Neural progenitor cell (in vitro differentiated cells): ENCODE measurements around the gene ROR2. TPM values are rescaled to one million over a fixed set of nuclear protein-coding genes. Genes with fewer than 3 reads are reported as not detected.

Experiments used
- DNase-seq: peaks from one replicate; pipeline ENCODE4 v3.0.0-alpha.2; 2016; ENCODE audit warnings: low spot score
- H2AFZ ChIP-seq: fragments of 200-600 bp; sonication (generic); replicated peaks from 2 replicates; pipeline ENCODE4 v1.6.1; 2016; ENCODE audit warnings: antibody characterized with exemption
- H3F3A ChIP-seq: fragments of 200-600 bp; sonication (generic); 2 replicates; pipeline ENCODE4 v1.6.1; 2016; ENCODE audit warnings: antibody characterized with exemption, low read depth
- H3K27ac ChIP-seq: fragments of 200-600 bp; sonication (generic); 2 replicates; pipeline ENCODE4 v1.5.1; 2016; ENCODE audit warnings: mild to moderate bottlenecking
- H3K27me3 ChIP-seq: fragments of 200-600 bp; sonication (generic); 2 replicates; pipeline ENCODE4 v1.6.1; 2016; ENCODE audit warnings: mild to moderate bottlenecking, moderate library complexity
- H3K36me3 ChIP-seq: fragments of 200-600 bp; sonication (generic); 2 replicates; pipeline ENCODE4 v1.5.1; 2016
- H3K4me1 ChIP-seq: fragments of 200-600 bp; sonication (generic); 2 replicates; pipeline ENCODE4 v1.6.1; 2016; ENCODE audit warnings: mixed run types
- H3K4me2 ChIP-seq: fragments of 200-600 bp; sonication (generic); 2 replicates; pipeline ENCODE4 v1.6.1; 2016
- H3K4me3 ChIP-seq: fragments of 200-600 bp; sonication (generic); 2 replicates; pipeline ENCODE4 v1.5.1; 2016
- H3K79me2 ChIP-seq: fragments of 200-600 bp; sonication (generic); 2 replicates; pipeline ENCODE4 v1.6.1; 2016; ENCODE audit warnings: low read depth
- H3K9ac ChIP-seq: fragments of 200-600 bp; sonication (generic); 2 replicates; pipeline ENCODE4 v1.6.1; 2016
- H3K9me3 ChIP-seq: fragments of 200-600 bp; sonication (generic); 2 replicates; pipeline ENCODE4 v1.5.1; 2016; ENCODE audit warnings: low read depth
- H4K20me1 ChIP-seq: fragments of 200-600 bp; sonication (generic); 2 replicates; pipeline ENCODE4 v1.6.1; 2016; ENCODE audit warnings: low read depth
- H3K27ac Mint-ChIP-seq: 3 replicates; pipeline ENCODE4 v1.8.0; 2021; ENCODE audit warnings: mixed read lengths
- H3K27me3 Mint-ChIP-seq: 2 replicates; pipeline ENCODE4 v1.8.0; 2022; ENCODE audit warnings: low read depth, mild to moderate bottlenecking, inconsistent platforms, moderate library complexity, mixed read lengths; ENCODE audit not compliant: insufficient read depth
- H3K36me3 Mint-ChIP-seq: 3 replicates; pipeline ENCODE4 v1.8.0; 2021; ENCODE audit warnings: mixed read lengths
- H3K4me1 Mint-ChIP-seq: 3 replicates; pipeline ENCODE4 v1.8.0; 2021; ENCODE audit warnings: mixed read lengths
- H3K4me3 Mint-ChIP-seq: 3 replicates; pipeline ENCODE4 v1.8.0; 2021; ENCODE audit warnings: mild to moderate bottlenecking, moderate library complexity, mixed read lengths
- H3K9me3 Mint-ChIP-seq: 3 replicates; pipeline ENCODE4 v1.8.0; 2020; ENCODE audit warnings: mixed read lengths
- EZH2 ChIP-seq: fragments of 200-600 bp; sonication (generic); IDR thresholded peaks from 2 replicates; pipeline ENCODE4 v1.6.1; 2017; ENCODE audit warnings: antibody characterized with exemption, mild to moderate bottlenecking, moderate library complexity
- EZH2phosphoT487 ChIP-seq: fragments of 200-600 bp; sonication (generic); IDR thresholded peaks from 2 replicates; pipeline ENCODE4 v1.6.1; 2017; ENCODE audit warnings: antibody characterized with exemption
- total RNA-seq: library from RNA; depleted of rRNA; stranded (reverse); fragments of >200 nt; gene quantifications from 2 replicates; pipeline ENCODE4 v1.2.3, GENCODE V29; 2015; ENCODE audit warnings: low replicate concordance
- TF ChIP-seq, protein P1 (sequence below): fragments of 200-600 bp; sonication (generic); IDR thresholded peaks from 2 replicates; pipeline ENCODE4 v1.5.1; 2017; ENCODE audit warnings: antibody characterized with exemption, mild to moderate bottlenecking

ROR2 gene
- total RNA-seq, 1 donor from 2014 or later = 20.1 TPM

DNA sequence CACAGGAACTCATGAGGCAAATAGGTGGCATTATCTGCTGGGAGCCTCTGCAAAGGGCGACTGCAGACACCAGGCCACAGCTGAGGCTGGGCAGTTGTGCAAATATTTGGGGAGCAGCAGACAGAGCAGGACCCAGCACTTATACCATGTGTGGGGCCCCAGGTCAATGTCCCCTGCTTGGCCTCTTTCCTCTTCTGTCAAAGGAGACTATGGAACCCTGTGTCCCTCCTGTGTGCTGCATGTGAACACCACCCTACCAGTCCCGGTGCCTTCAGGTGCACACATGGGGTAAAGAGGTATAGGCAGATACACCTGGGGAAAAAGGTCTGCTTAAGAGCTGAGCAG lies 50.8 kb downstream of the ROR2 start:
- peaks cover 76% of the 10 kb centered on the region for H3K79me2 ChIP-seq
- peaks cover 79% of the 10 kb centered on the region for H3K4me1 Mint-ChIP-seq
- H3K4me3 Mint-ChIP-seq = no peak overlapping the region
- peak overlapping the region; percentile 37 for H3K4me2 ChIP-seq
- no peak overlapping the region for H2AFZ ChIP-seq
- H3K36me3 ChIP-seq = no peaks in the 10 kb centered on the region
- H3F3A ChIP-seq = no peaks in the 10 kb centered on the region
- H3K27ac ChIP-seq = no peak overlapping the region
- peaks cover 15% of the 10 kb centered on the region for H3K36me3 Mint-ChIP-seq
- H3K4me1 ChIP-seq = peaks cover 56% of the 10 kb centered on the region
- no peak overlapping the region for H3K9ac ChIP-seq
- no peak overlapping the region for H3K4me3 ChIP-seq
- no peaks in the 10 kb centered on the region for H3K9me3 ChIP-seq
- H3K27ac Mint-ChIP-seq = no peak overlapping the region
- H3K27me3 ChIP-seq = no peaks in the 10 kb centered on the region
- H4K20me1 ChIP-seq = peaks cover 81% of the 10 kb centered on the region
- DNase-seq = no peak
- peaks cover 2% of the 10 kb centered on the region for H3K27me3 Mint-ChIP-seq
- no peaks in the 10 kb centered on the region for H3K9me3 Mint-ChIP-seq
- TF ChIP-seq EZH2phosphoT487 (no peak), EZH2 (no peak)
- TF ChIP-seq, protein P1, sequence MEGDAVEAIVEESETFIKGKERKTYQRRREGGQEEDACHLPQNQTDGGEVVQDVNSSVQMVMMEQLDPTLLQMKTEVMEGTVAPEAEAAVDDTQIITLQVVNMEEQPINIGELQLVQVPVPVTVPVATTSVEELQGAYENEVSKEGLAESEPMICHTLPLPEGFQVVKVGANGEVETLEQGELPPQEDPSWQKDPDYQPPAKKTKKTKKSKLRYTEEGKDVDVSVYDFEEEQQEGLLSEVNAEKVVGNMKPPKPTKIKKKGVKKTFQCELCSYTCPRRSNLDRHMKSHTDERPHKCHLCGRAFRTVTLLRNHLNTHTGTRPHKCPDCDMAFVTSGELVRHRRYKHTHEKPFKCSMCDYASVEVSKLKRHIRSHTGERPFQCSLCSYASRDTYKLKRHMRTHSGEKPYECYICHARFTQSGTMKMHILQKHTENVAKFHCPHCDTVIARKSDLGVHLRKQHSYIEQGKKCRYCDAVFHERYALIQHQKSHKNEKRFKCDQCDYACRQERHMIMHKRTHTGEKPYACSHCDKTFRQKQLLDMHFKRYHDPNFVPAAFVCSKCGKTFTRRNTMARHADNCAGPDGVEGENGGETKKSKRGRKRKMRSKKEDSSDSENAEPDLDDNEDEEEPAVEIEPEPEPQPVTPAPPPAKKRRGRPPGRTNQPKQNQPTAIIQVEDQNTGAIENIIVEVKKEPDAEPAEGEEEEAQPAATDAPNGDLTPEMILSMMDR = no peak

DNA sequence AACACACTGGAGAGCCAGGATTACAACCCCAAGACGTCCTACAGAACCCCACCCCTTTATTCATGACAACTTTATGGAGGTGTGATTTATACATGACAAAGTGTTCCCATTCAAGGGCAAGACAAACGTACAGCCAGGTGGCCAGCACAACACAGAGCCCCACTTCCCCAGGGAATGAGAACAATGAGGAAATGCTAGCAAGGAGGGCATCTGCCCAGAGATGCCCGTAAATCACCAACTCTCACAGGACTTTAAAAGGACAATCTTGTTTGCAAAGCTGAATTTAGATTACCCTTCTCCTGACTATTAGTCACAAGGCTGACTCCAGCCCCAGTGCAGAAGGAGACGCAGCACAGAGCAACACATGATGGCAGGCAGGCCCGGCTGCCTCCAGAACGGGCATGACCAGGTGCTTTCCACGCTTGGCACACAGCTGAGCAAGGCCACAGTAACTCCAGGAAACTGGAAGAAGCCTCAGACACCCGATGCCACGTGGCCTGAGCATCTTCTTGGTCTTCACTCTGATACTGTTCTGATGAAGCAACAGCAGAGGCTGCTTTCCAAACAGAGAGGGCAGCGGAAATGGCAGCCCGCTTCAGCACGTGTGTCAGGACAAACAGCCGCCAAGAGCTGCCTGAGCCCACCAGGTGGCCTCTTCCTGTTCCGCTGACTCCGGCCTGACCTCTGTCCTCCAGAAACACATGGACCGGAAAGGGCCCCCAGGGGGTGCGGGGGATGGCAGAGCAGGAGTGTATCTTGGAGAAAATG lies 51.4 kb downstream of the ROR2 start:
- peaks cover 56% of the 10 kb centered on the region for H3K4me1 ChIP-seq
- no peak overlapping the region for H2AFZ ChIP-seq
- TF ChIP-seq EZH2phosphoT487 (no peak), EZH2 (no peak)
- TF ChIP-seq, protein P1 = no peak
- H3K36me3 ChIP-seq = no peaks in the 10 kb centered on the region
- Mint-ChIP-seq H3K36me3 (peaks cover 15% of the 10 kb centered on the region), H3K4me3 (peak overlapping the region; percentile 41), H3K27me3 (peaks cover 2% of the 10 kb centered on the region), H3K27ac (peak overlapping the region; percentile 29), H3K9me3 (no peaks in the 10 kb centered on the region), H3K4me1 (peaks cover 85% of the 10 kb centered on the region)
- DNase-seq = peak; percentile 38
- H3K27me3 ChIP-seq = no peaks in the 10 kb centered on the region
- no peak overlapping the region for H3K9ac ChIP-seq
- peaks cover 80% of the 10 kb centered on the region for H3K79me2 ChIP-seq
- no peaks in the 10 kb centered on the region for H3F3A ChIP-seq
- H4K20me1 ChIP-seq = peaks cover 81% of the 10 kb centered on the region
- H3K9me3 ChIP-seq = no peaks in the 10 kb centered on the region
- peak overlapping the region; percentile 37 for H3K4me2 ChIP-seq
- H3K4me3 ChIP-seq = no peak overlapping the region
- no peak overlapping the region for H3K27ac ChIP-seq

DNA sequence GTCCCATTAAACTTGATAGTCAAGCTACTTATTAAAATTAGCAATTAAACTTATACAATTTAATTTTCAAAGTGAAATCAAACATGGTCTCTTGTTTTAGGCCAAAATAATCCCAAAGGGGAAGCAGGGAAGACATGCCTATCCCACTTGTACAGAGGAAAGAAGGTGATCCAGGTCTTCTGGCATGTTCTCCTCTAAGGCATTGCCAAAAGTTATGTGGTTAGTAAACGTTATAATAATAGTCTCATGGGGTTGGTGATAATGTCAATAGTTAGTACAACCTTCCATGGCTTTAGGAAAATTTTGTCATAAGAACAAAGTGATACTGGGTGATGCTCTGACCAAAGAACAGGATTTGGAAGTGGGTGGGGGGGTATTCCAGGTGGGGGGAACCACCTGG lies 52.8 kb downstream of the ROR2 start:
- peak overlapping the region; percentile 36 for H3K4me2 ChIP-seq
- TF ChIP-seq EZH2 = no peak
- TF ChIP-seq, protein P1 = no peak
- TF ChIP-seq EZH2phosphoT487 = no peak
- H3K9me3 ChIP-seq = no peaks in the 10 kb centered on the region
- peaks cover 81% of the 10 kb centered on the region for H3K4me1 Mint-ChIP-seq
- no peaks in the 10 kb centered on the region for H3K36me3 ChIP-seq
- H3K9ac ChIP-seq = no peak overlapping the region
- no peak overlapping the region for H2AFZ ChIP-seq
- H3K4me3 ChIP-seq = no peak overlapping the region
- peak overlapping the region; percentile 66 for H3K4me3 Mint-ChIP-seq
- H4K20me1 ChIP-seq = peaks cover 75% of the 10 kb centered on the region
- H3K27ac Mint-ChIP-seq = no peak overlapping the region
- H3K27ac ChIP-seq = no peak overlapping the region
- H3K36me3 Mint-ChIP-seq = peaks cover 14% of the 10 kb centered on the region
- peaks cover 2% of the 10 kb centered on the region for H3K27me3 Mint-ChIP-seq
- H3F3A ChIP-seq = no peaks in the 10 kb centered on the region
- H3K4me1 ChIP-seq = peaks cover 46% of the 10 kb centered on the region
- H3K27me3 ChIP-seq = no peaks in the 10 kb centered on the region
- peaks cover 81% of the 10 kb centered on the region for H3K79me2 ChIP-seq
- no peak for DNase-seq
- no peaks in the 10 kb centered on the region for H3K9me3 Mint-ChIP-seq
